K562 (cell line): ENCODE results near the gene ERAL1. TPM values are rescaled to one million over a fixed set of nuclear protein-coding genes. Genes with fewer than 3 reads are reported as not detected.

Experiments used
- AFF1 ChIP-seq, 2 experiments: fragments of 450-650 bp; IDR thresholded peaks; 2 replicates each; pipeline ENCODE4 v1.6.1; 2018; ENCODE audit warnings: mild to moderate bottlenecking in 2 of 2, low read depth in 1 of 2; ENCODE audit not compliant: partially characterized antibody in 2 of 2
- BHLHE40 ChIP-seq: IDR thresholded peaks from 2 replicates; pipeline ENCODE4 v1.6.1; 2011; ENCODE audit warnings: low read length, improper control_type of control experiment
- CLOCK ChIP-seq: fragments of 250-450 bp; sonication (Bioruptor Pico); IDR thresholded peaks from 2 replicates; pipeline ENCODE4 v1.4.0; 2020; ENCODE audit warnings: mild to moderate bottlenecking, moderate library complexity, borderline replicate concordance
- EP400 ChIP-seq: fragments of 450-650 bp; IDR thresholded peaks from 2 replicates; pipeline ENCODE4 v1.6.1; 2017; ENCODE audit warnings: antibody characterized with exemption, mild to moderate bottlenecking, moderate library complexity
- FOXM1 ChIP-seq, 2 experiments: fragments of 450-650 bp in 1 of 2; sonication (generic) in 1 of 2; formaldehyde crosslinking in 1 of 2; IDR thresholded peaks; 2 replicates each; pipeline versions ENCODE4 v1.6.1 to v1.9.0; 2017 to 2022; ENCODE audit warnings: low read depth in 2 of 2, mild to moderate bottlenecking in 2 of 2, missing genetic modification reagents in 1 of 2, moderate library complexity in 1 of 2
- HDAC2 ChIP-seq: fragments of 450-650 bp; IDR thresholded peaks from 2 replicates; pipeline ENCODE4 v1.6.1; 2016; ENCODE audit warnings: mild to moderate bottlenecking
- MYNN ChIP-seq, 2 experiments: sonication (generic); formaldehyde crosslinking in 1 of 2; IDR thresholded peaks; 2 replicates each; pipeline versions ENCODE4 v1.5.0 to v1.6.1; 2016 to 2020; ENCODE audit warnings: antibody characterized with exemption in 1 of 2, missing genetic modification reagents in 1 of 2
- NCOA6 ChIP-seq: fragments of 450-650 bp; IDR thresholded peaks from 2 replicates; pipeline ENCODE4 v1.6.1; 2017; ENCODE audit warnings: mild to moderate bottlenecking
- SMAD1 ChIP-seq: fragments of 150-350 bp; IDR thresholded peaks from 2 replicates; pipeline ENCODE4 v1.6.1; 2014; ENCODE audit warnings: low read length, low read depth; ENCODE audit not compliant: partially characterized antibody
- SMARCB1 ChIP-seq: IDR thresholded peaks from 2 replicates; pipeline ENCODE4 v1.6.1; 2011; ENCODE audit warnings: improper control_type of control experiment, low read depth; ENCODE audit not compliant: insufficient read length
- TOE1 ChIP-seq, 2 experiments: fragments of 450-650 bp in 1 of 2; sonication (generic) in 1 of 2; formaldehyde crosslinking in 1 of 2; IDR thresholded peaks; 2 replicates each; pipeline versions ENCODE4 v1.7.1 to v1.8.0; 2016 to 2022; ENCODE audit warnings: borderline replicate concordance in 2 of 2, mild to moderate bottlenecking in 2 of 2, antibody characterized with exemption in 1 of 2, inconsistent platforms in 1 of 2, low read depth in 1 of 2, missing genetic modification reagents in 1 of 2, moderate library complexity in 1 of 2
- TRIM25 ChIP-seq: fragments of 450-650 bp; IDR thresholded peaks from 2 replicates; pipeline ENCODE4 v1.7.0; 2016; ENCODE audit warnings: borderline replicate concordance
- ZFPM2 ChIP-seq: fragments of 250-450 bp; sonication (Bioruptor Pico); IDR thresholded peaks from 2 replicates; pipeline ENCODE4 v1.5.1; 2022; ENCODE audit warnings: mild to moderate bottlenecking
- ZNF280A ChIP-seq: fragments of 450-650 bp; IDR thresholded peaks from 2 replicates; pipeline ENCODE4 v1.6.1; 2018; ENCODE audit warnings: mild to moderate bottlenecking, low read depth; ENCODE audit not compliant: partially characterized antibody
- ZNF41 ChIP-seq: fragments of 250-450 bp; sonication (Bioruptor Pico); conservative IDR thresholded peaks from 2 replicates; pipeline ENCODE4 v1.4.0; 2020; ENCODE audit warnings: mild to moderate bottlenecking
- polyA plus RNA-seq, 8 experiments: library from polyadenylated mRNA; depleted of rRNA in 4 of 8; stranded (reverse) in 5 of 8; unstranded in 3 of 8; fragments of >200 nt; fragmentation: Nextera tagmentation in 2 of 8; fragmentation: Illumina TruSeq in 1 of 8; extraction: Ambion mirVana in 2 of 8; extraction: Trizol in 1 of 8; gene quantifications; 2 replicates each; pipeline versions ENCODE4 v1.2.1 to v1.2.3, GENCODE V29; 2011 to 2014; ENCODE audit warnings: inconsistent platforms in 1 of 8, missing spikeins in 1 of 8
- total RNA-seq, 7 experiments: library from RNA; depleted of rRNA in 6 of 7; stranded (reverse); fragments of >200 nt in 6 of 7; fragmentation: Illumina TruSeq in 2 of 7; extraction: Trizol in 2 of 7; gene quantifications; 2 replicates each; pipeline versions ENCODE4 v1.2.1 to v1.2.3, GENCODE V29; 2011 to 2021; ENCODE audit warnings: low replicate concordance in 1 of 7

ERAL1 gene
- total and polyA plus RNA-seq, 9 of the 15 experiments (the other 6 are each of a cell fraction or from before 2014, with no cell fraction given): 37.5 to 351 (median 106) TPM

- peak; percentile 99 for TF ChIP-seq FOXM1 (IDR thresholded peaks at IDR 0.05; ENCODE audit: low read depth)
- no peak for TF ChIP-seq FOXM1 (CRISPR knock-in tag; IDR thresholded peaks at IDR 0.05; ENCODE audit: low read depth)
- TF ChIP-seq ZNF41 (CRISPR knock-in tag): 0 out of 2 replicates have a peak, but pooled peaks have one; percentile 43
- peak; percentile 67; the same call in 1 of the 2 replicates for TF ChIP-seq CLOCK
- TF ChIP-seq ZNF280A: no peak
- no peak for TF ChIP-seq NCOA6
- peak; percentile 80 for TF ChIP-seq EP400
- peak; percentile 95 for TF ChIP-seq SMAD1
- TF ChIP-seq ZFPM2 (CRISPR knock-in tag): no peak
- peak; percentile 98 for TF ChIP-seq HDAC2
- peak in 1 of 2 experiments; percentile 95 for TF ChIP-seq AFF1 (IDR thresholded peaks at IDR 0.05; ENCODE audit: low read depth in 1 of 2, partially characterized antibody in 2 of 2)
- peak; percentile 84; the same call in 1 of the 2 replicates for TF ChIP-seq MYNN (IDR thresholded peaks at IDR 0.05)
- TF ChIP-seq MYNN (CRISPR knock-in tag; IDR thresholded peaks at IDR 0.05): no peak
- peak; percentile 91 for TF ChIP-seq BHLHE40
- TF ChIP-seq SMARCB1: peak; percentile 51
- peak; percentile 38; the same call in 1 of the 2 replicates for TF ChIP-seq TRIM25
- peak; percentile 78 for TF ChIP-seq TOE1 (IDR thresholded peaks at IDR 0.05; ENCODE audit: borderline replicate concordance)
- TF ChIP-seq TOE1 (CRISPR knock-in tag; IDR thresholded peaks at IDR 0.05; ENCODE audit: borderline replicate concordance, low read depth): no peak
Observed at GRCh38 chr17:28864991-28865849, 10.4 kb downstream of the ERAL1 start (continued).
